T-helper 9 cell (primary cell): ENCODE data around the gene ANO7.
"Not testable (repeated sequence)": the region's sequence is repeated elsewhere in the genome, so short reads cannot be mapped to it uniquely, and the experiment has no call there.

Experiments
- DNase-seq: peaks from one replicate; pipeline ENCODE4 v3.0.0-alpha.2; 2020

Gene ANO7

GRCh38 chr2:241190291-241190981 lies 2.0 kb downstream of the ANO7 start:
- no peak for DNase-seq

GRCh38 chr2:241191081-241191480 lies 2.6 kb downstream of the ANO7 start:
- no peak for DNase-seq

- no peak for DNase-seq
Measured at GRCh38 chr2:241193271-241193670, 4.8 kb downstream of the ANO7 start.

GRCh38 chr2:241194811-241195210 lies 6.3 kb downstream of the ANO7 start:
- DNase-seq, result no peak

- no peak for DNase-seq
Measured at GRCh38 chr2:241195506-241196130, 7.1 kb downstream of the ANO7 start.

GRCh38 chr2:241197246-241197645 lies 8.8 kb downstream of the ANO7 start:
- DNase-seq, result not testable (repeated sequence)

GRCh38 chr2:241197947-241198346 lies 9.5 kb downstream of the ANO7 start:
- DNase-seq, result no peak

GRCh38 chr2:241198381-241199279 lies 10.2 kb downstream of the ANO7 start:
- no peak for DNase-seq

- no peak for DNase-seq
Measured at GRCh38 chr2:241199286-241199685, 10.8 kb downstream of the ANO7 start.

- no peak for DNase-seq
Measured at GRCh38 chr2:241199897-241200821, 11.7 kb downstream of the ANO7 start.

GRCh38 chr2:241200822-241201395 lies 12.4 kb downstream of the ANO7 start:
- DNase-seq, result no peak

- no peak for DNase-seq
Measured at GRCh38 chr2:241201445-241202267, 13.2 kb downstream of the ANO7 start.

GRCh38 chr2:241202268-241202585 lies 13.8 kb downstream of the ANO7 start:
- no peak for DNase-seq

- DNase-seq, result no peak
Measured at GRCh38 chr2:241202681-241203080, 14.2 kb downstream of the ANO7 start.

GRCh38 chr2:241203218-241204009 lies 14.9 kb downstream of the ANO7 start:
- DNase-seq, result no peak

- DNase-seq, result no peak
Measured at GRCh38 chr2:241204010-241204384, 15.5 kb downstream of the ANO7 start.

GRCh38 chr2:241204490-241204889 lies 16.0 kb downstream of the ANO7 start:
- no peak for DNase-seq

GRCh38 chr2:241205086-241205485 lies 16.6 kb downstream of the ANO7 start:
- DNase-seq, result no peak

- DNase-seq, result no peak
Measured at GRCh38 chr2:241207151-241207550, 18.7 kb downstream of the ANO7 start.

- DNase-seq, result no peak
Measured at GRCh38 chr2:241207641-241208040, 19.2 kb downstream of the ANO7 start.

- DNase-seq, result no peak
Measured at GRCh38 chr2:241208058-241208457, 19.6 kb downstream of the ANO7 start.
